NCI-H2171 treated with DMSO at 0.1 percent for 48 hours (cell line): Measurements from ENCODE around the gene ASTN2.
A peak's percentile ranks its signal among the peaks of the same experiment; 100 is the strongest.

Experiments
- DNase-seq: peaks from one replicate; lab custom pipeline; 2025; lab: John Stamatoyannopoulos, UW

ASTN2 gene

GRCh38 chr9:117169089-117169621, 245.7 kb downstream of the ASTN2 start:
- DNase-seq: no peak

GRCh38 chr9:117164512-117164911, 250.3 kb downstream of the ASTN2 start:
- no peak for DNase-seq

DNA sequence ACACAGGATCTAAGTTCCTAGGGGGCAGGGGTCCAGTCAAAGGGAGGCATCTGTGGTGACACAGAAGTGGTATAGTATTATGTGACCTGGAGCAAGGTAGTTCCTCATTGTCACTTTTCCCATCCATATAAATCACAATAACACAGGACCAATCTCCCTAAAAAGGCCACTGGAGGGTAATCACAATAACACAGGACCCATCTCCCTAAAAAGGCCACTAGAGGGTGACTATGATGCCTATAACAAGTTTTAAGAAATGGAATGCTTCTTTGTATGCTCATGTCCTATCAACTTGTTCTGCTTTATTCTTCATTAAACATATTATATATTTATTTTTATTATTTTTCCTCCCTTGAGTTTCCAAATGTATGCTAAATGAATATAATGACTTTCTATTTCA, 254.6 kb downstream of the ASTN2 start:
- peak; percentile 27 for DNase-seq

DNA sequence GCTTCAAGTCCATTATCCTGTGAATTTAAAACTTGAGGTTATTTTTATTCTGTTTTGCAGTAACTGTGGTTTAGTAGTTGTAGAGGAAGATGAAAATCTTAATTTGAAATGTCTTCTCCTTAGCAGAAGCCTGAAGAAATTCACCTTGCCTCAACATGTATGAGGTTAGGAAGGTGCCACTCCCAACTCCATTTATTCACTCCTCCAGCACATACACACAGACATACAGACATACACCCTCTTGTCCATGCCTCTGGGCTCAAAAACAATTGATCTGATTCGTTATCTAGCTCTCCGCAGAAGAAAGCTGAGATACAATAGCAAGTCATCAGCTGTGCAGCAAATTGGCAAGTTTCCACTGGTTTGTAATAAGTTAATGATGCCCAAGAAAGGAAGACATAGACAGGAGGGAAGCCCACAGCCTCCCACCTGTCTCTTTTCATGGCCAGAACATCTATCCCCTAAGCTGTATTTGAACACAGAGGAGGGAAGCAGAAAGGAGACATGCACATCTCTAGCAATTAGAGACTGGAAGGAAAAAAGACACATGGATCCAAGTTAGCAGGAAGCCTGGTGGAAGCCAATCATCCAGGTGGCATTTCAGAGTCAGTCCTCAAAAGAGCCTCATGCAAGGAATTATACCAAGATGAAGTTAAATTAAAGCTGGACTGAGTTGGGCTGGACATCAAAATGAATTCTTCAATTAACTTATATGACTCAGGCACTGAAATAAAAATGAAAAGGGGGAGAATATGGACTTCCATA, 257.9 kb downstream of the ASTN2 start:
- peak; percentile 42 for DNase-seq

DNA sequence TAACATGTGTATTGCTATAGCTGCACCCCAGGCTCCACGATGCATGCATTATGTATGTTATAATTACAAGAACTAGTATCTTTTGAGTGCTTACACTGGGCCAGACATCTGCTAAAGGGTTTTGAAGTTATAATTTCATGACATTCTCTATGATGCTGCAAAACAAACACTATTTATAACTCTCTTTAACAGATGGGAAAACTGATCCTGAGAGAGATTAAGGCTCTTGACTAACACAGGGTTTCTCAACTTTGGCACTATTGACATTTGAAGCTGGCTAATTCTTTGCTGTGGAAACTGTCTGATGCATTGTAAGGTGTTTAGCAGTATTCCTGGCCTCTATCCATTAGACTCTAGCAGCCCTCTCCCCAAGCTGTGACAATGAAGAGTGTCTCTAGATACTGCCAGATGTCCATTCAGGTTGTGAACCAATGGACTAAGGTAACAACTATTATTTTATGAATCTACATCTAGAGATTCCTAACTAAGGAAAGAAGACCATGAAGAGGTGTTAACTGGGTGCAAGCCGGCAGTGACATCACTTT, 258.6 kb downstream of the ASTN2 start:
- DNase-seq: peak; percentile 77

GRCh38 chr9:117153021-117153420, 261.8 kb downstream of the ASTN2 start:
- no peak for DNase-seq

DNA sequence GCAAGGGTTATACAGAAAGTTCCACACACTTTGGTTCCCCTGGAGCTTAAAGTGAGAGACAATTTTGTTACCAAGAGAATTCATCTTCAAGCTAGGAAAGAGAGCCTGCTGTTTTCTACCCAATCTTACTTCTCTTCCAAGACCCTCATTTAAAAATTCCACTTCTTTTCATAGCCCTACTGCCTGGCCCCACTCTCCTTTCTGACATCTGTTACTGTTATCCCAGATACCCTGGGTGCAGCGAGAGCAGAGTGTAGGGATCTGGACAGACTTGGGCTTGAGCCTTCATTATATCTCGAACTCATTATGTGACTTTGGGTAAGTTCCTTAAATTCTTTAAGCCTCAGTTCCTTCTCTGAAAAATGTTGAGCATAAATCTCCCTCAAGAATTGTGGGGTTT, 263.1 kb downstream of the ASTN2 start:
- DNase-seq: no peak

GRCh38 chr9:117149996-117150395, 264.9 kb downstream of the ASTN2 start:
- DNase-seq: no peak

DNA sequence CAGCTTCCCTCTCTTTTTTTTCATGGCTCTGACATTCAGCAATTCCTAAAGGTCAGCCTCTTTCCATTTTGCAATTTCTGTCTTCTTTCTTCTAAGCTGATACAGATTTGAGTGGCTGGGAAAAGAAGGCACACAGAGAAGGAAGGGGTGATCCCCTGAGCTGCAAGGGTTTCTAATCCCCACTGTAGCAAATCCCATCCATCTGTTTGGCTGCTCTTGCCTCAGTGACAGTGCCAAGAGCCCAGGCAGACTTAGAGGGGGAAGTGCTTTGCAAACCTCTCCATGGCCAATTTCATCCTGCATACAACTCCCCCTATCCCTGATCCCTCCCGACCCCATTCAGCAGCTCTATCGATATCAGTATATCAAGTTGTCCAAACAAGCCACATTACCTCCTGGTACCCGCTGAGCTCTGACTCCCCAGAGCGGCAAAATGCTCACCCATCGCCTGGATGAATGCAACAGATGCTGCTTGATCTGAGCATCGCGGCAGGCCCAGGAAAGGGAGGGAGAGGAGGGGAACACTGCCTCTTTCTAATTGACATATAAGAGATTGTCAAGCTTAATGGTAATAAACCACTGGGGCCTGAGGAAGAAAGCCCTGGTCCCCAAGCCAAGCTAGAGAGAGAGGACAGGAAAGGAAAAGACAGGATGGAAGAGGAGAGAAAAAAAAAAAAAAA, 268.9 kb downstream of the ASTN2 start:
- DNase-seq: peak; percentile 75

- DNase-seq: no peak
These were observed 269.8 kb downstream of the ASTN2 start for GRCh38 chr9:117145081-117145480.

DNA sequence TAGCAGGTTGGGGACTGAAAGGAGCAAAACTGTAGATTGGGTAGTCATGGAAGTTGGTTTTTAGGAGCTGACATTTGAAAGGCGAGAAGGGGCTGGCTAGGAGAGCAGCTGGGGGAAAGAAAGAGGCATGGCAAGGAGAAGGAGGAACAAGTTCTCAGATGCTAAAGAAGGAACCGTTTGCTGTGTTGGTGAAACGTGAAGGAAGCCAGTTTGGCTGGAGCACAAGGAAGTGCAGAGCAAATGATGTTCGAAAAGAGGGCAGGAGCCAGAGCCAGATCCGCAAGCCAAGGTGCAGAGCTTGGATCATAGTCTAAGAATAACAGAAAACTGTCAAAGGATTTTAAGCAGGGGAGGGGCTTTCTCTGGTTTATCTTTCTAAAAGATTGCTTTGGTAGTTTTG, 276.6 kb downstream of the ASTN2 start:
- no peak for DNase-seq

- DNase-seq: no peak
These were observed 278.4 kb downstream of the ASTN2 start for GRCh38 chr9:117136461-117136860.

GRCh38 chr9:117135501-117136098, 279.3 kb downstream of the ASTN2 start:
- peak; percentile 14 for DNase-seq

GRCh38 chr9:117134826-117135500, 279.9 kb downstream of the ASTN2 start:
- DNase-seq: no peak

GRCh38 chr9:117126871-117127270, 288.0 kb downstream of the ASTN2 start:
- no peak for DNase-seq

DNA sequence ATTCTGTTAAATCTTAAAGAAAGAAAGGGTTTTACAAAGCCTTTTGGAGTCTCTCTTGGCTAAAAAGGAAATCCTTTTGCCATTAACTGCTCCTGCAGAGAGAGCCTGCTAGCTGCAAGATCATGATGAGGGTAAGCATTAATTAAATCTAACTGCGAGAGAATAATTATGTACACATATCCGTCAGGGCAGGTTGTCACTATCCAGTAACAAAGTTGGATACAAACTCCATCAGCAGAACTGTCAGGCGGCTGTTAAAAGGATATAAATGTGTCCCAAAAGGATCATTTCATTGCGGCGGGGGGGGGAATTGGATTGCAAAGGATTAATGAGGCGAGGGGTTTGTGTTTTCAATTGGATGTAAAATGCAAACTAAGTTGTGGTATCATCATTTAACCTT, 289.3 kb downstream of the ASTN2 start:
- DNase-seq: no peak

DNA sequence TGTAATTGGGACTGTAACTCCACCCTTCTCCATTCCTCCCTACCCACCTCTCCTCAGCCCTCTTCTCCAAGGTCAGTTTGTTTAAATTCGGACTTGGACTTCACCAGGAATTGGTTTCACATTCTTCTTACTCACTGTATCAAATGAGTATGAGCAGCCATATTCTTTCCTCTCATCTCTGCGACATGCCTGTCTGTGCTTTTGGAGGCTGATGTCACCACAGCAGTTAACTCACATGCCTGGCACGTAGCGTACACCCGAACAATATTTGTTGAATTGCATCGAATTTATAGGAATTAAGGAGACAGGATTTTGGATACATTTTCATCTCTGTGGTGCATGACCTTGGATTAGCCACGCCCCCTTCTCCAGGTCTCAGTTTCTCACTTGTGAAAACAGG, 291.1 kb downstream of the ASTN2 start:
- no peak for DNase-seq

DNA sequence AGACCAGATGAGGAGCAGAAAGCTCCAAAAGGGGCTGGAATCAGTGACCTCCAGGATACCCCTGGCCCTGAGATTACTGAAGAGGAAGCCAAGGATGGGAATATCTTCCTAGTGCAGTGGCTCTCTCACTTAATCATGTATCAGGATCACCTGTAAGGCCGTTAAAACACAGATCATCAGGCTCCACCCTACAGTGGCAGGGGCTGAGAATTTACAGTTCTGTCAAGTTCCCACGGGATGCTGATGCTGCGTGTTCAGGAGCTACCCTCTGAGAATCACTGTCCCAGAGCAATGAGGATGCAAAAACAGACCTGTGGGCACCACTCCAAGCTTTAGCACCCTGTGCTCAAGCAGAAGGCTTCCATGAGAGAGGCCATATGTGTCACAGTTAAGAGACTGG, 291.9 kb downstream of the ASTN2 start:
- DNase-seq: no peak

GRCh38 chr9:117122102-117122501, 292.8 kb downstream of the ASTN2 start:
- peak; percentile 51 for DNase-seq

- DNase-seq: peak; percentile 12
These were observed 293.5 kb downstream of the ASTN2 start for GRCh38 chr9:117121316-117121715.

DNA sequence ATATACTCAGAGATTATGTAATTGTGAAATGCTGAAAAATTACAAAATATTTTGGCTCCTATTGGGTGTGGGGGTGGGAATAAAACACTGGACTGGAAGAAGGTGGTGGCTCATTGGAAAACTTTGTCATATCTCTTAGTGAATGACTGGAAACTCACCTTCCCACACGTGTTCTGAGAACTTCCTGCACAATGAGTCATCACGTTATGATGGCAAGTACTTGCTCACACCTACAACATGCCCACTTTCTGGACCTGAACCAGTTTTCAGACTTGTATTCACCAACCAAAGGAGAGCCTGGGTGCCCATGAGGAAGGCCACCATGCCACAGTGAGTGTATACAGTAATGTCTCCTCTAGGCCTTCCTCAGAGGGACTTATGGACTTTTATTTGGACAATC, 294.8 kb downstream of the ASTN2 start:
- DNase-seq: no peak

- peak; percentile 30 for DNase-seq
These were observed 298.8 kb downstream of the ASTN2 start for GRCh38 chr9:117116084-117116483.
